ENCODE results near the gene CNNM3. TPM values are rescaled to one million over a fixed set of nuclear protein-coding genes. Genes with fewer than 3 reads are reported as not detected.

CNNM3 gene
- total RNA-seq, 1 experiment from 2014 or later, result 34.0 TPM

DNA sequence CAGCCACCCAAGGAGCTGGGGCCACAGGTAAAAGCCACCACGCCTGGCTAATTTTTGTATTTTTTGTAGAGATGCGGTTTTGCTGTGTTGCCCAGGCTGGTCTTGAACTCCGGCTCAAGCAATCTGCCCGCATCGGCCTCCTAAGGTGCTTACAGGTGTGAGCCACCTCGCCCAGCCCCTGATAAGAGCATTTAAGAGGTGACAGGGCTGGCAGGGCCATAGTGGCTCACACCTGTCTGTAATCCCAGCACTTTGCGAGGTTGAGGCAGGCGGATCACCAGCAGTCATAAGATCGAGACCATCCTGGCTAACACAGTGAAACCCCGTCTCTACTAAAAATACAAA, 9.0 kb upstream of the CNNM3 start:
- Histone ChIP-seq H3K27me3 (ENCODE audit: control insufficient read depth, insufficient read depth, low read length) (no peaks in the 10 kb centered on the region), H3K4me3 (ENCODE audit: low read depth in 2 of 2, low read length in 2 of 2) (no peak overlapping the region), H3K27ac (ENCODE audit: low read length) (no peak overlapping the region), H3K4me1 (ENCODE audit: control insufficient read depth, insufficient read depth, low read length) (no peaks in the 10 kb centered on the region), H3K9me3 (ENCODE audit: control insufficient read depth, insufficient read depth, low read depth, low read length) (no peaks in the 10 kb centered on the region), H3K36me3 (ENCODE audit: control insufficient read depth, insufficient read depth, low read length) (no peaks in the 10 kb centered on the region)
- CTCF ChIA-PET, result no interaction called here
- DNase-seq (ENCODE audit: low read depth, low spot score) (no peak), ATAC-seq (no peak)
- BruUV-seq (replicated peaks), result no TSS peak
- POLR2A ChIA-PET, result no interaction called here
- TF ChIP-seq REST (IDR thresholded peaks at IDR 0.05; ENCODE audit: insufficient read depth in 1 of 2, low read depth in 2 of 2, low read length in 1 of 2), result no peak
- TF ChIP-seq POLR2AphosphoS5 (IDR thresholded peaks at IDR 0.05; ENCODE audit: low read depth, low read length), result no peak
- TF ChIP-seq SIN3A (IDR thresholded peaks at IDR 0.05; ENCODE audit: borderline replicate concordance, insufficient read depth, low read depth, low read length), result no peak
- TF ChIP-seq TCF7L2 (IDR thresholded peaks at IDR 0.05; ENCODE audit: low read depth, low read length), result no peak
- no peak for TF ChIP-seq CTCF (IDR thresholded peaks at IDR 0.05)
- in situ Hi-C loops (cut with HindIII; ENCODE audit: low pct_unique_long_range_greater_than_20kb, low sequenced_read_pairs), result no loop called here
- intact Hi-C loops (cut with micrococcal nuclease; ENCODE audit: unreplicated experiment), result no loop called here

- ChIA-PET CTCF (no interaction called here), POLR2A (no interaction called here)
- no peaks in the 10 kb centered on the region for H3K36me3 ChIP-seq (ENCODE audit: control insufficient read depth, insufficient read depth, low read length)
- TF ChIP-seq REST (IDR thresholded peaks at IDR 0.05; ENCODE audit: insufficient read depth in 1 of 2, low read depth in 2 of 2, low read length in 1 of 2) (no peak), TCF7L2 (IDR thresholded peaks at IDR 0.05; ENCODE audit: low read depth, low read length) (no peak)
- no peak overlapping the region for H3K4me3 ChIP-seq (ENCODE audit: low read depth in 2 of 2, low read length in 2 of 2)
- DNase-seq (ENCODE audit: low read depth, low spot score) (no peak), ATAC-seq (no peak)
- H3K9me3 ChIP-seq (ENCODE audit: control insufficient read depth, insufficient read depth, low read depth, low read length), result no peaks in the 10 kb centered on the region
- no TSS peak for BruUV-seq (replicated peaks)
- in situ Hi-C loops (cut with HindIII; ENCODE audit: low pct_unique_long_range_greater_than_20kb, low sequenced_read_pairs), result no loop called here
- H3K4me1 ChIP-seq (ENCODE audit: control insufficient read depth, insufficient read depth, low read length), result no peaks in the 10 kb centered on the region
- intact Hi-C loops (cut with micrococcal nuclease; ENCODE audit: unreplicated experiment), result no loop called here
- no peaks in the 10 kb centered on the region for H3K27me3 ChIP-seq (ENCODE audit: control insufficient read depth, insufficient read depth, low read length)
- no peak overlapping the region for H3K27ac ChIP-seq (ENCODE audit: low read length)
Measured at GRCh38 chr2:96808176-96808837, 7.8 kb upstream of the CNNM3 start.
